Measurements from ENCODE around the gene SYNE1.

GRCh38 chr6:152351742-152352141 is 285.4 kb downstream of the SYNE1 start:
- TF ChIP-seq CTCF (IDR thresholded peaks at IDR 0.05) = no peak
- no peak for TF ChIP-seq POLR2A (IDR thresholded peaks at IDR 0.05)
